ENCODE results near the gene VTCN1.
"Not testable (repeated sequence)": the region's sequence is repeated elsewhere in the genome, so short reads cannot be mapped to it uniquely, and the experiment has no call there.

VTCN1 gene

DNA sequence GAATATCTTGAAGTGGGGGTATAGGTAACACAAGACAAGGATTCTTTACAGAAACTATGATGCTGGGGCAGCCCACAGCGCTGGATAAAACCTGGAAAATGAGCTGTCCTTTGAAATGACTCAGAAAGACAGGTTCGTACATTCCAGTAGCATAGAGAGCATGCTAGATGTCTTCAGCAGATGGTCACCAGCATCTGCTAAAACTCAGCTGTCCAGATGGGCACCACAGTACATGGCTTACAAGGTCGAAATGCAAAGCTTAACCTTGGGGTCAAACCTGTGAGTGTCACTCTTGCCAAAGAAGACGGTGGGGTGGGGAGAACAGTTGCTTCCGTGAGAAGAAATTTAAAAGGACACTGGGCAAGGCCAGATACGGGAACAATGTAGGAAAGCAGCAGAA, 47.9 kb downstream of the VTCN1 start:
- no peak for FAIRE-seq

DNA sequence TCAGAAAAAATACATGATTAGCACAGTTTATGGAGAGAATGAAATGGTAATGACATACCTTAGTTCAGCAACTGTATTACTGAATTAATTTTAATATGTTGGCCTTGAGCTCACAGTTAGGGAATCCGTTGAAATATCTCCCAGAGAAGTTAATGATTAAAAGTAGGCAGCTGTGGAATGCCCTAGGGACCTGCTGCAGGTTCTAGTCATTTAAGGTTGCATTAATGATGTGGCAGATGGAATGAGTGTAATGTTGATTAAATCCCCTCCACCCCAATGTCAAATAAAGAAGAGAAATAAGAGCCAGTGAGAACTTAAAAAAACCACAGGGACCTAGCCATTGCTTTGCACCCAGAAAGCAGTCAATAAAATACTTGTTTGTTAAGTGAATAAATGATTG, 48.8 kb downstream of the VTCN1 start:
- FAIRE-seq = no peak

DNA sequence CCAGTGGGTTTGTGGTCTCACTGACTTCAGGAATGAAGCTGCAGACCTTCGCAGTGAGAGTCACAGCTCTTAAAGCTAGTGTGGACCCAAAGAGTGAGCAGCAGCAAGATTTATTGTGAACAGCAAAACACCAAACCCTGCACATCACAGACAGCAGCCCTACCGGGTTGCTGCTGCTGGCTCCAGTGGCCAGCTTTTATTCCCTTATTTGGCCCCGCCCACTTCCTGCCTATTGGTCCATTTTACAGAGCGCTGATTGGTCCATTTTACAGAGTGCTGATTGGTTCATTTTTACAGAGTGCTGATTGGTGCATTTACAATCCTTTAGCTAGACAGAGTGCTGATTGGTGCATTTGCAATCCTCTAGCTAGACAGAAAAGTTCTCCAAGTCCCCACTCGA, 59.4 kb downstream of the VTCN1 start:
- FAIRE-seq = not testable (repeated sequence)

DNA sequence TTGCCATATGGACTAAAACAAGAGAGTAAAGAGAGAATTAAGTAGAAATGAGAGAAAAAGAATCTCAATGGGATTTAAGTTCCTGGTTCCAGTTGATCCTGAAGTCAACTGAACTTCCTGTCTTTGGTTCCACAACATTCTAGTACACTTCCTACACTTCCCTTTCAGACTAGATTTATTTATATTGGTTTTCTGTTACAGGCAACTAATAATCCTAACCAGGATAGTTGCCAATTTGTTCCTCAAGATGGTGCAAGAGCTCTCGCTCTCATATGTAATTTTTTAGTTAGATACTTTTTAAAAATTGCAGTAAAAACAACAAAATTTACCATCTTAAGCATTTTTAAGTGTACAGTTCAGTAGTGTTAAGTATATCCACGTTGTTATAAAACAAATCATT, 60.4 kb downstream of the VTCN1 start:
- FAIRE-seq = no peak

DNA sequence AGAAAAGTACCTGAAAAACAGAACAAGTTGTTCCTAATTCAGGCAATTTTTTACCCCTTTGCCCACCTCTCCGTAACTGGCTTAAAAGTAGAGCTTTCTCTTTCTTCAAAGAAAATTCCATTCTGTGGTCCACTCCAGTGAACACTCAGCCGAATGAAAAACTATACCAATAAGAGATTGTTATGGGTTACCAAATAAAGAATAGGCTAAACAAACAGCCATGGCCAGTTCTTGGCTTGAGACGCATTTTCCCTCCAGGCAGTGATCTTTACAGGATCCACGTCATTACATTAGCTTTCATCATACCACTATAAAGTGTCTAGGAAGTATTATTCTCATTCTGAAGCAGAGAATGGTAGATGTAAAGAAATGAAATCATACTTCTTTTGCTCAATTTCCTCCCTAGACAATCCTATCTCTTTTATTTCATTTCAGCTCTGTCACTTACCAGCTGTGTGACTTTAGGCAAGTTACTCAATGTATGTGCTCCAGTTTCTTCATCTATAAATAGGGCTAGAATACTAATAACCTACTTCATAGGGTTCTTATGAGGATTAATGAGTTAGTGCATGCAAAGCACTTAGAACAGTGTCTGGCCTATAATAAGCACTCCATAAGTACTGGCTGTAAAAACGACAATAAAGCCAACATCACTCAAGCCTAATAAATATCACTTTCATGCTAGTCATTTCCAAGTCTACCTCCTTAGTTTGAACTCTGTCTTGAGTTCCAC, 62.7 kb downstream of the VTCN1 start:
- FAIRE-seq = no peak

DNA sequence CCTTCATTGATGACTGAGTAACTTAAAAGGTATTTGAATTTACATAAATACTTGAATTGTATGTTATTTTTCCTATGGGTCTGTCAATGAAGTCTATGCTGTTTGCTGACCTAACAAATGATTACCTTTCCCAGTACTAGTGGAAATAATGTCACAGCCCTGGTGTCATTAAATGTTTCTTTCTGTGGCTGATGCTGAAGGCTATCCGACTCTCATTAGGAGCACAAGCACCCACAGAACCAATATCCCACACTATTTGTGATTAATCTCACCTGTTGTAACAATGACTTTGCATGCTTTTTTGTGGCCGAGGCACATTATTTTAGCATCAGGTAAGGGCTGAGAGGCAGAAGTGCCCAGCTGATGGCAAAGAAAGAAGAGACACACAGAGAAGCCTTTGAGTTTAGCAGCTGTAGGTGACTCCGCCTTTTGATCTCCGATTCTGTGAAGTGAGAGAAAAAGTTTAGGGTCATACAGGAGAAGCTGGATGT, 63.3 kb downstream of the VTCN1 start:
- FAIRE-seq = no peak

DNA sequence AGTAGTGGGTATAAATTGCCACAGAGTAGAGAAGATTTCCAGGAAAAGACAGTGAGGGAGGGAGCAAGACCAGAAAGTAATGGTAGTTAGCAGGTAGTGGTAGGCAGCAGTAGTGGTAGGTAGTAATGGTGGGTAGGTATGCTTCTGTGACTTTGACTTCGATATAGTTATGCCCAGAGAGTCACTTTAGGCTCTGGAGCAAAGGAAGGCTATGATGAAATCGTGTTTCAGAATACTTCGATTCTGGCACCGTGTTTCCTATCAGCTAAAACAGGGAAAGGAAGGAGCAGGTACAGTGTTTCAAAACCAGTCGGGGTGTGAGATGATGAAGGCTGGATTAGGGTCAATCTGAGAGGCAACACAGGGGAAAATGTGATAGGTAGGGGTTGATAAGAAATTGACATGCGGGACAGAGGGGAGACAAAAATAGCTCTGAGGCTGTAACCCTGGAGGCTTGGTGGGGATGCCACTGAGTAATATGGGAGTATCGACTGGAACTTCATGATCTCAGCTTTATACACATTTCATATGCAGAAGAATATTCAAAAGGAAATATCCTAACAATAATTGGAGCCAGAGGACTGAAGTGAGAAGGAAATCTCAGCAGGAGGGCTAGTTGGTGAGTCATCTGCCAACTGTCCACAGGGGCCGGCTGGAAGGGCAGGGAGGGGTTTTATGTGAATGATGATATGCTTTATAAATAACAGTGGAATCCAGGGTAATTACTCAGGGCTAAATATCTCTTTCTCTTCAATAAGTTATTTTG, 64.0 kb downstream of the VTCN1 start:
- FAIRE-seq = no peak

DNA sequence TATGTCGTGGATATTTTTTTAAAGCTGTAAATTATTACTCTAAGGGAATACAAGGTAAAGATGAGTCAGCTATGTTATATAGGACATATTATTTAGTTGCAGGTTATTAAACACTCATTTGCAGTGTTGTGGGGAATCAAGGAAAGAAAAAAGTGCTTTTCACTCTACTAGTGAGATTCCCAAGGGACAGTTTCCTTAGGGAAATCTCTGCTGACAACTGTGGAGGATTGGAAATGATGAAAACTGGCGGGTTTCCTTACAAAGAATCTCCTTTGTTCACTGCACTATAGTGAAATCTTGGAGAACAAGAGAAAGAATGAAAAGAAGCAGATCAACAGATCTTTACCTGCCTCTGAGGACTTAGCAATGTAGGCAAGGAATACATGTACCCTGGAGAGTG, 64.7 kb downstream of the VTCN1 start:
- no peak for FAIRE-seq

DNA sequence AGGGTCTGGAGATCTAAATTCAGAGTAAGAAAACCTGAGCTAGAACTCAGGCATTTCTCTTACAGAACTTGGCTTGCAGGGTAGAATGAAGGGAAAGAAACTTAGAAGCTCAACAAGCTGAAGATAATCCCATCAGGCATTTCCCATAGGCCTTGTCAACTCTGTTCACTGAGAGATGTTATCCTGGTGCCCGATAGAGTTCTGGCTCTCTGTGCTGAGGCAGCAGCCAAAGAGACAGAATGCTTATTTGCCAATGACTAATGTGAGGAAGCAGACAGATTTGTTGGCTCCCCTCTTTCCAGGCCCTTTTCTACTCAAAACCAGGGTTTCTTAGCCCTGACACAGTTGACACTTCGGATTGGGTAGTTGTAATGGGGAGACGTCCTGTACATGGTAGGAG, 66.9 kb downstream of the VTCN1 start:
- FAIRE-seq = no peak

DNA sequence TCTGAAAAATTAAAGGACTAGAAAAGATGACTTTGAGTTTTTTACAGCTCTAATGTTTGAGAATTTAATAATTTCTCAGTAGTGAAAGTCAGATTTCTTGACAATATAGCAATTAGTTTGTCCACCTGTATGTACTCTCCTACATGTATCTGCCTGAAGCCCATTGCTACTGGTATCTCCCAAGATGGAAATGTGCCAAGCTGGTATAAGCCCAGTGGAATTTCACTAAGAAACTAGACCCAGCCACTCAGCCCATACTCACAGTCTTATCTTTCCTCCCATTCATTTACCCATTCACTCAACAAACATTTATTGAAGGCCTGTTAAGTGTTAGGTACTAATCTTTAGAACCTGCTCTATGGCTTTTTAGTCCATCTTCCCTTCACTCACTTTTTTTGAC, 67.6 kb downstream of the VTCN1 start:
- no peak for FAIRE-seq

DNA sequence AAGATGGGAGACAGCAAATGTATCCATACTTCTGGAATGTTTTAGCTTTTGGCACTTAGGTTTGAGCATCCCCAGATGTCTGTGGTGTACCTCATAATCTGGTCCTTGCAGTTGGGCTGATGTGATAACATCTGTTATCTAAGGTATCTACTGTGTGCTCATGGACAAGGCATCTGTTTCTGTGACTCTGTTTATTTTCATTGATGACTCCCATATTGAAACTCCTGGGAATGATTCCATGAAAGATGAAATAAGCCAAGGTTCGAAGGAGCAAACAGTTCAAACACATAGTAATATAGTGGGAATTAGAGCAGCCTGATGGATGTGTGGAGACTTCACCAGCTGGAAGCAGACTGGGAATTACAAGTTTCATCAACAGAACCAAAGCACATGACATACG, 68.5 kb downstream of the VTCN1 start:
- FAIRE-seq = no peak

DNA sequence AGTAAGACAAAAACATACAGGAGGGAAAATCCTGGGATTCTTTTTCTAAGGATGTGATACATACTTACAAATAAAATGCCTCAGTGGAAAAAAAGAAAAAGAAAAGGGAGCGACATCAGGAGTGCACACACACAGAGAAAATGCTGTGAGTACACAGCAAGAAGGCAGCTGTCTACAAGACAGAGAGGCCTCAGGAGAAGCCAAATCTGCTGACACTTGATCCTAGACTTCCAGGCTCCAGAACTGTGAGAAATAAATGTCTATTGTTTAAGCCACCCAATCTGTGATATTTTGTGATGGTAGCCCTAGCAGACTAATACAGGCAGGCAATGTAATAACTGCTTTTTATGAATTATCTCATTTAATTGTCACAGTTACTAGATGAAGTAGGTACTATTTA, 72.2 kb downstream of the VTCN1 start:
- no peak for FAIRE-seq

DNA sequence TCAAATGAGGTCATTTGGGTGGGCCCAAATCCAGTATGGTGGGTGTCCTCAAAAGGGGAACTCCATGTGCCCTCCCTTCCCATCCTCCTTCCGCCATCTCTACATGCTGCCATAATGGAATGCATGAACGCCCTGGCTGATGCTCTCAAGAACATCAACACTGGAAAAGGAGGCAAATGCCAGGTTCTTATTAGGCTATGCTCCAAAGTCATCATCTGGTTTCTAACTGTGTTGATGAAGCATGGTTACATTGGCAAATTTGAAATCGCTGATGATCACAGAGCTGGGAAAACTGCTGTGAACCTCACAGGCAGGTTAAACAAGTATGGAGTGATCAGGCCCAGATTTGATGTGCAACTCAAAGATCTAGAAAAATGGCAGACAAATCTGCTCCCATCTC, 72.6 kb downstream of the VTCN1 start:
- no peak for FAIRE-seq

DNA sequence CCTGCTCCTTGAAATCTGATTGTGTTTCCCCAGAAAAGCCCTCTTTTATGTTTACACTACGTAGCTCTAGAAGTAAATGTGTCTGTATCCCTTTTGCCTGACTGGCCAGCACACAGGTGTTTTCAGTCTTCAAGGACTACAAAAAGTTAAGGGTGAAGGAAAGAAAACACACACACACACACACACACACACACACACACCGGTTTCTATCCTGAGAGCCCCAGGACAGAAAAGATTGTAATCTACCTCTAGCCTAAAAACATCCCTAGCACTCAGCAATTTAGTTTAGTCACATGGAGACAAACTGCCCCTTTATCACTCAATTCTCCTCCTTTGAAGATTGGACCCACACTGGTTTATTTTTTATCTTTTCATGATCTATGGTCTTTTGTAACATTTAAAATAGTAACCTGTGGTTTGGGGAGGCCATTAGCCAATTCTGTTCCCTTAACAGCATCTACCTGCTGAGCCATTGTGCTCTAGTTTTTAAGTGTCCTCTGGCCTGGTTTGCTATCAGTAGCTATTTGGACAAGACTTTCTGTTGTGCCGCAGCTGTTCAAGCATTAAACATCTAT, 73.4 kb downstream of the VTCN1 start:
- no peak for FAIRE-seq

DNA sequence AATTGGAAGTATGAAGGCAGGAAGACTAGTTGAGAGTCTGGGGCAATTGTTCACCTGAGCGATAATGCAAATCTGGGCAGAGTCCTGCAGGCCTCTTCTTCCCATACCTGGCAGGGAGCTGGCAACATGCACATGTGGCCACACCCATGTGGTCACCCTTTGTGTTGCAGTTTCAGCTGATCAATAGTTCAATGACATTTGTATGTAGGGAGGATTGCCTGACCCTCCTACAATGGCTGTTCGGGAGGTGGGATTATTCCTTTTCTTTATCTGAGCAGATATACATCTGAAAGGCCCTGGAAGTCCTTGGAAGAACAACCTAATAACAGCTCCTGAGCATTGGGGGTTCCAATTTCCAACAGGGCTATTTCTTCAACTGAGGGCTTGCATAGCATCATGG, 74.0 kb downstream of the VTCN1 start:
- FAIRE-seq = no peak

DNA sequence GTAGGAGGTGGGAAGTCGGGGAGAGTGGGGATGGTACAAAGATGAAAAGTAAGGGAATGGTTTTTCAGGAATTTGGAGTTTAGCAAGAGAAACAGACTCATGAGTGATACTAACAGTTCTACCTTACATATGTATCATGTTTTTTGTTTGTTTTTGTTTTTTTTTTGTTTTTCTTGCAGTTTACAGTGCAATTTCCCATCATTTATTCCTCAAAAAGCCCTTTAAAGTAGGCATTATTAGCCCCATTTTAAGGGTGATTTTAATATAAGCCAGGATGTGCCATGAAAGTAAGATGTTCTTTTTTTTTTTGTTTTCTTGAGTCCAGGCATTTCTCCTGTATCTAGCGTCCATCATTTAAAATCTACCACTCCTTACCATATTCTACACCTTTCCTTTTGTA, 75.4 kb downstream of the VTCN1 start:
- no peak for FAIRE-seq

DNA sequence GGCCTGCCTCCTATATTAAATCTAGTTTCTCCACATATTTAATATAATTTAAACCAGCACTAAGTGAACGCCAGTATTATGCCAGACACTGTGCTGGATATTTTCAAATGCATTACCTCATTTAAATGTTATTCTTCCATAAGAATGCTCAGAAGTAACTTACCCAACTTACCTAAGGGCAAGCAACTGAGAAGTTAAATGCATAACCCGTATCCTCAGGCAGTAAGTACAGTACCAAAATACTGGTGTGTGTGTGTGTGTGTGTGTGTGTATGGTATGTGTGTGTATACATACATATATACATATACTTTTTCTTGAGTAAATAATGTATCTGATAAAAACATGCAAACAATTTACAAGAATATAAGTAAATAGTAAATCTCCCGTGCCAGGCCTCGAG, 80.2 kb downstream of the VTCN1 start:
- FAIRE-seq = no peak

DNA sequence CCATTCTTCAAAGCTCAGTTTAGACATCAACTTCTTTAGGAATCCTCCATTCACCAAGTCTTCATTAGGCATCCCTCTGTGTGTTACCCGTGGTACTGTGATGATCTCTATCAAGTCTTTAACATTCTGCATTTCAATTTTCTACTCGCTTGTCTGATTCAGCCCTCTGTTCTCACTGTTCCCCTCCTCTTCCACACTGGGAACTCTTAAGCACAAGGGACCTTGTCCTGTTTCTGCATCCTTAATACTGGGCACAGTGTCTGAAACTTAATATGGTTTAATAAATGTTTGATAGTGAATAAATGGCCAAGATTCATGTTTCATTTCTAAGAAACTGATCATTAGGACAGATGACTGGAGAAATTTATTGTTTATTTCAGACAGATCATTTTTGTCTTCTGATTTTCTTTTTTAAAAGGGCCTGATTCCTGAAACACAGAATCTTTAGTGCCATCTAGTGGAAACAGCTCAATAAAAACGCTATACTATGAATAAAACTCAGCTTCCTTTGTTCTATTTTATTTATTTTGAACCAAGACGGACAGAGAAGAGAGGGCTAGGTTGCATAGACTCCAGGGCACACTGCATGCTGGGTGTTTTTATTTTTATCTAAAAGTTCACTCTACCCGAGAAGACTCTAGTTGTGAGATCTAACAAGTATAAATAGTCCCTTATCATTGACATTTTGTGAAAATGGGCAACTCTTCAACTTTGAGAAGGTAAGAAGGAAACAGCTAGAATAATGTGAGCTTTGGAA, 82.2 kb downstream of the VTCN1 start:
- no peak for FAIRE-seq

DNA sequence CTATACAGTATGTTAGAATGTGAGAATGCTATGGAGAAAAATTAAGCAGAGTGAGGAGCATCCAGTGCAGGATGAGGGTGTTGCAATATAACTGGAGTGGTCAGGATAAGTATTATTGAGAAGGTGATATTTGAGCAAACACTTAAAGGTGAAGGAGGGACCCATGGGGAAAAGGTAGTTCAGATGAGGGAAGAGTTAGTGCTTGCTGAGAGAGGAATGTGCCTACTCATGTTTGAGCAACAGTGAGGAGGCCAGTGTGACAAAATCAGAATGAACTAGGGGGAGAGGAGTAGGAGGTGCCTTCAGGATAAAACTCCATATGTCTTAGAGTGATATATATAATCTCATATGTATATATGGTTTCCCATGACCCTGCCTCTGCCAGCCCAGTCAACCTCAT, 82.9 kb downstream of the VTCN1 start:
- no peak for FAIRE-seq

DNA sequence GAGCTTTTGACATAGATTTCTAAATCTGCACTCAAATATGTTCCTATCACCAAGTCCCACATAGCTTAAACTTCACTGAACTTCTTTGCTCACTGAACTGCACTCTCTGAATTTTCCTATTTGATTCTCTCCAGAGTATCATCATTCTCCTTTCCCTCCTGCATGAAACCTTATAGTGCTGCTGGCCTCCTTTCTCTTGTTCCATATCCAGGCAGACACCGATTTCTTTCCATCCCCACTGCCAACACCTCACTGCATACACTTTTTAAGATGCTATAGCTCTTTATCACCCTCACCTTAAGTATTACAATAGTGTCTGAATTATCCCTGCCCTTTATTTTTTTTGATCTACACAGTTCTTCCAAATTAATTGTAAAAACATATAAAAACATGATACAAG, 86.1 kb downstream of the VTCN1 start:
- no peak for FAIRE-seq

DNA sequence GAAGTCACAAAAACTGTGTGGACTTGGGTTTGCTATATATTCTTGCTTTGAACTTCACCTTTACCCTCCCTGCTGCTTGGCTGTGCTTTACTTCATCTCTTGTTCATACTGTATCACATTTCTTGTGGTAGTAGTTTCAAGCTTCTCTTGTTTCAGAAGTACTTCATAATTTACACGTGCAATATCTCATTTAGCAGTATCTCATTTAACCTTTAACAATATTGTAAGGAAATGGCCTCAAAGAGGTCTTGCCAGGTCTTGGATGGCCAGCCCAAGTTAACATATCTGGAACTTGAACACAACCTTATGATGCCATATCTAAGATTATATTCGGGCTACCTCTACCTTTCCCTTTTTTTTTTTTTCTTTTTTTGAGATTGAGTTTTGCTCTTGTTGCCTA, 87.5 kb downstream of the VTCN1 start:
- no peak for FAIRE-seq

DNA sequence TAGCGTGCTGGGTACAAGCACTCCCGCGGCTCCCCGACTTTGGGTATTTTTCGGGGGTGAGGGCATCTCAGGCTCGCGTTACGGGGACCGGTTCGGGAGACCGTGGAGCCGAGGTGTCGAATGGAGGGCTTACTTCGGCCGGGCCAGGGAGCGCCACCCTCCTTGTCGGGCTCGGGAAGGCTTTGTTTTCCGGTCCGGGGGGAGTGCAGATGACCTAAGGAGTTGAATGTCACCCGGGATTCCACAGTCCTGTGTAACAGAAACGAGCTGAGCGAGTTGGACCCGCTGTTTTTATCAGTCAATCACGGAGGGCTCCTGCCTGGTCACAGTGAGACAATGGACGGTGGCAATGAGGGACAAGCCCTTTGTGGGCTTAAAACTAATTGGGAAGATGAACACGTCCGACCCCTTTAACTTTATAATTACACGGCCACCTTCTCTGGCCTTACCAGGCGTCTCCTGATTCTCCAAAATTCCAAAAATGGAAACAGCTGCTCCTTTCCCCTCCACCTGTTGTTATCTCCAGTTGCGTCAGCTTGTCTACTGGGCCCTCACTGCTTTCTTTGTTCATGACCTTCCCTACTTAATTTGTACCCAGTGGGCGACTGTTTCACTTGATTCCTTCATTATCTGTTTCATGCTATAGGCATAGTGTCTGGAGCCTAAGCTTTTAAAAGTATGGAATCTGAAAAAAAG, 88.2 kb downstream of the VTCN1 start:
- FAIRE-seq = no peak
